HTERT RPE-1 (cell line): Measurements from ENCODE around the gene RIPOR1.
"Not testable (repeated sequence)": the region's sequence is repeated elsewhere in the genome, so short reads cannot be mapped to it uniquely, and the experiment has no call there.

ENCODE experiments used
- in situ Hi-C: fragments of 300-500 bp; cut with MboI; formaldehyde crosslinking; loops from 4 replicates; pipeline ENCODE4 v1.14.3; 2020; ENCODE audit warnings: low sequenced_read_pairs

Gene RIPOR1

GRCh38 chr16:67514382-67514828 is 14.2 kb upstream of the RIPOR1 start:
- in situ Hi-C loops, result no loop called here

- in situ Hi-C loops, result no loop called here
These were observed 12.1 kb upstream of the RIPOR1 start for GRCh38 chr16:67516296-67517154.

- in situ Hi-C loops, result no loop called here
These were observed 11.5 kb upstream of the RIPOR1 start for GRCh38 chr16:67517155-67517445.

- in situ Hi-C loops, result no loop called here
These were observed 10.8 kb upstream of the RIPOR1 start for GRCh38 chr16:67517661-67518423.

GRCh38 chr16:67518676-67519075 is 10.0 kb upstream of the RIPOR1 start:
- in situ Hi-C loops, result no loop called here

- in situ Hi-C loops, result no loop called here
These were observed 9.4 kb upstream of the RIPOR1 start for GRCh38 chr16:67519242-67519641.

- in situ Hi-C loops, result no loop called here
These were observed 7.4 kb upstream of the RIPOR1 start for GRCh38 chr16:67521095-67521804.

- in situ Hi-C loops, result no loop called here
These were observed 3.3 kb upstream of the RIPOR1 start for GRCh38 chr16:67525176-67525860.

- in situ Hi-C loops, result no loop called here
These were observed 2.4 kb upstream of the RIPOR1 start for GRCh38 chr16:67526149-67526791.

GRCh38 chr16:67528870-67529581 is 397 bp downstream of the RIPOR1 start:
- in situ Hi-C loops, result no loop called here

GRCh38 chr16:67529582-67530012 is 968 bp downstream of the RIPOR1 start:
- in situ Hi-C loops, result no loop called here

- in situ Hi-C loops, result no loop called here
These were observed 1.6 kb downstream of the RIPOR1 start for GRCh38 chr16:67530013-67530939.

GRCh38 chr16:67531247-67531646 is 2.6 kb downstream of the RIPOR1 start:
- in situ Hi-C loops, result no loop called here

- in situ Hi-C loops, result no loop called here
These were observed 4.5 kb downstream of the RIPOR1 start for GRCh38 chr16:67533024-67533560.

- in situ Hi-C loops, result not testable (repeated sequence)
These were observed 5.4 kb downstream of the RIPOR1 start for GRCh38 chr16:67533987-67534386.

- in situ Hi-C loops, result no loop called here
These were observed 5.8 kb downstream of the RIPOR1 start for GRCh38 chr16:67534431-67534830.

GRCh38 chr16:67535201-67535600 is 6.6 kb downstream of the RIPOR1 start:
- in situ Hi-C loops, result no loop called here

GRCh38 chr16:67537270-67537635 is 8.6 kb downstream of the RIPOR1 start:
- in situ Hi-C loops, result no loop called here
